Lung (tissue), 12 donors: ENCODE data around the gene ITPK1. TPM values are rescaled to one million over a fixed set of nuclear protein-coding genes. Genes with fewer than 3 reads are reported as not detected.

Experiments
- ATAC-seq: fragments of 200-7000 bp; cut with Tn5 transposase; one replicate; pipeline ENCODE4 v1.9.1; 2020; ENCODE audit warnings: moderate number of reproducible peaks; ENCODE audit not compliant: insufficient read depth, low FRiP score
- DNase-seq, 3 donors: peaks; one replicate each; pipeline ENCODE4 v3.0.0-alpha.2; 2013 to 2017
- H3K27ac ChIP-seq, 2 donors: one replicate each; pipeline ENCODE4 v1.5.1; 2013; ENCODE audit warnings: mild to moderate bottlenecking in 2 of 2, moderate library complexity in 2 of 2, control low read depth in 1 of 2, inconsistent platforms in 1 of 2, low read depth in 1 of 2, low read length in 1 of 2
- H3K27me3 ChIP-seq, 3 donors: one replicate each; pipeline ENCODE4 v1.5.1; 2013; ENCODE audit warnings: low read length in 2 of 3; ENCODE audit not compliant: control insufficient read depth in 3 of 3, insufficient read depth in 3 of 3
- H3K36me3 ChIP-seq, 4 donors: one replicate each; pipeline ENCODE4 v1.5.1; 2013; ENCODE audit warnings: low read length in 4 of 4, mild to moderate bottlenecking in 1 of 4, moderate library complexity in 1 of 4; ENCODE audit not compliant: control insufficient read depth in 4 of 4, insufficient read depth in 4 of 4
- H3K4me1 ChIP-seq, 5 donors: one replicate each; pipeline ENCODE4 v1.5.1; 2013; ENCODE audit warnings: low read length in 5 of 5, mild to moderate bottlenecking in 2 of 5, moderate library complexity in 1 of 5; ENCODE audit not compliant: control insufficient read depth in 5 of 5, insufficient read depth in 5 of 5
- H3K4me3 ChIP-seq: one replicate; pipeline ENCODE4 v1.5.1; 2013; ENCODE audit warnings: mild to moderate bottlenecking, control low read depth, moderate library complexity
- H3K9ac ChIP-seq, 2 donors: one replicate each; pipeline ENCODE4 v1.5.1; 2013; ENCODE audit warnings: low read length in 2 of 2, control low read depth in 1 of 2; ENCODE audit not compliant: insufficient read depth in 1 of 2
- H3K9me3 ChIP-seq, 4 donors: one replicate each; pipeline ENCODE4 v1.5.1; 2013; ENCODE audit warnings: low read length in 3 of 4, mild to moderate bottlenecking in 1 of 4, moderate library complexity in 1 of 4; ENCODE audit not compliant: control insufficient read depth in 4 of 4, insufficient read depth in 3 of 4
- CTCF ChIP-seq: IDR thresholded peaks from 2 replicates; pipeline ENCODE4 v1.5.1; 2012; ENCODE audit warnings: mild to moderate bottlenecking; ENCODE audit errors: control extremely low read depth, extremely low read depth
- WGBS, 2 donors: extraction: QIAGEN DNeasy Blood & Tissue Kit; methylation state at CpG; one replicate each; pipeline ENCODE4 v1.1.7; 2013; 5-methylcytosine and 5-hydroxymethylcytosine counted together
- polyA plus RNA-seq, 2 donors: library from polyadenylated mRNA; stranded (reverse); fragments of 200-250 nt; gene quantifications; one replicate each; pipeline ENCODE4 v1.2.1, GENCODE V29; 2013
- total RNA-seq, 2 donors: library from RNA; depleted of rRNA in 1 of 2; stranded (reverse); fragments of >200 nt in 1 of 2; gene quantifications; one replicate each; pipeline ENCODE4 v1.2.1, GENCODE V29; 2014 to 2021
- donor health status: control.
- donor health status: control.
- donor health status: Bipolar disorder and iron deficiency.
- donor health status: healthy.
- donor health status: DM: yes; HTN: yes; CAD: no.

Gene ITPK1
- total and polyA plus RNA-seq, 4 donors: 17.5 to 99.4 (median 45.3) TPM

- H3K36me3 ChIP-seq: peaks cover 0 to 6% (median 0%) of the 10 kb centered on the region in 4 donors
- DNase-seq (no peak), ATAC-seq (no peak)
- WGBS, 2 donors: 88% methylated on average over 20 of the region's 20 CpGs
- H3K27me3 ChIP-seq: no peaks in the 10 kb centered on the region
- TF ChIP-seq CTCF: no peak
- peaks cover 0 to 46% (median 20%) of the 10 kb centered on the region in 5 donors for H3K4me1 ChIP-seq
- H3K4me3 ChIP-seq: no peak overlapping the region
- no peak overlapping the region for H3K27ac ChIP-seq
- H3K9ac ChIP-seq: no peak overlapping the region
- no peaks in the 10 kb centered on the region for H3K9me3 ChIP-seq
Observed at GRCh38 chr14:93014058-93015023, 101.4 kb downstream of the ITPK1 start.

- Histone ChIP-seq H3K4me1 (peaks cover 5 to 51% (median 20%) of the 10 kb centered on the region in 5 donors), H3K27ac (no peak overlapping the region), H3K27me3 (no peaks in the 10 kb centered on the region), H3K9me3 (no peaks in the 10 kb centered on the region), H3K36me3 (peaks cover 0 to 6% (median 0%) of the 10 kb centered on the region in 4 donors), H3K4me3 (no peak overlapping the region), H3K9ac (no peak overlapping the region)
- DNase-seq (no peak), ATAC-seq (no peak)
- 58 to 76% methylated on average over 7 to 10 of the region's 10 CpGs for WGBS, 2 donors
- TF ChIP-seq CTCF: no peak
Observed at GRCh38 chr14:93012951-93013719, 102.6 kb downstream of the ITPK1 start.

GRCh38 chr14:93012506-93012905, 103.2 kb downstream of the ITPK1 start:
- Histone ChIP-seq H3K9ac (no peak overlapping the region), H3K27me3 (no peaks in the 10 kb centered on the region), H3K4me3 (no peak overlapping the region), H3K4me1 (peaks cover 5 to 57% (median 25%) of the 10 kb centered on the region in 5 donors), H3K9me3 (no peaks in the 10 kb centered on the region), H3K36me3 (peaks cover 0 to 6% (median 0%) of the 10 kb centered on the region in 4 donors), H3K27ac (no peak overlapping the region)
- ATAC-seq (no peak), DNase-seq (no peak)
- no peak for TF ChIP-seq CTCF
- 91 to 93% methylated on average over 7 of the region's 7 CpGs for WGBS, 2 donors
